HG03097 (cell line): ENCODE data around the gene NECAB3.

Experiments
- ATAC-seq: cut with Tn5 transposase; IDR thresholded peaks from one replicate; pipeline ENCODE4 v1.9.1; 2021; ENCODE audit not compliant: unreplicated experiment, low FRiP score

NECAB3 gene

DNA sequence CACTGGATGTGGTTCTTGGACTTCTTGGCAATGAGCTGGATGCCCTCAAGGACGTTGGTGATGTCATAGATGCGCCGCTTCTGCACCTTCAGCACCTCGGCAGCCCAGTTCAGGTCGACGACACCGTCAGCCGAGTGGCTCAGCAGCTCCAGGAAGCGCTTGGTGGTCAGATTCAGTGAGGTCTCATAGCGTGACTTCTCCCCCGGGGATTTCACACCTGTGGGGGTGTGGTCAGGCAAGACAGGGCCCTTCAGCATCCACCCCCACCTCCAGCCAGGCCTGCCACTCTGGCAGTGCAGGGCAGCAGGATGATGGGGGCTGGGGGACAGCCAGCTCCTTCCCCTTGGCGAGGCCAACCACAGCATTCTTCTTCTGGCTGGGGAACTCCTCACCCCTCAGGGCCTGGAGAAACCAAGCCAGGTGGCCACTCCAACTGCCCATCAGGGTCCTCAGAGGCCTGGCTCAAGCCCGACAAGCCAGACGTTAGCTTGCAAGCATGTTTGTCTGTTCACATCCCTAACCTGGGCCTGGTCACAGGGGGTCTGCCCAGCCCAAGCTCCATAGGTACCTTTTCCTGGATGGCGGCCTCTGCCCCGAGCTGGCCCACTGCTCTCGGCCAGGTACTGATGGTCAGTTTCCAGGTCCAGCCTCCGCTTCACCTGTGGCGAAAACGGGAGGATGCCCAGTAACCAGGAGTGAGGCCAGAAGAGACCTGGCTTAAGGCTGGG is 5.7 kb upstream of the NECAB3 start:
- ATAC-seq, result no peak

- ATAC-seq, result no peak
Measured at GRCh38 chr20:33677991-33678702, 3.9 kb upstream of the NECAB3 start.

- ATAC-seq, result no peak
Measured at GRCh38 chr20:33676652-33677645, 2.7 kb upstream of the NECAB3 start.

GRCh38 chr20:33676121-33676520 is 1.9 kb upstream of the NECAB3 start:
- ATAC-seq, result no peak

DNA sequence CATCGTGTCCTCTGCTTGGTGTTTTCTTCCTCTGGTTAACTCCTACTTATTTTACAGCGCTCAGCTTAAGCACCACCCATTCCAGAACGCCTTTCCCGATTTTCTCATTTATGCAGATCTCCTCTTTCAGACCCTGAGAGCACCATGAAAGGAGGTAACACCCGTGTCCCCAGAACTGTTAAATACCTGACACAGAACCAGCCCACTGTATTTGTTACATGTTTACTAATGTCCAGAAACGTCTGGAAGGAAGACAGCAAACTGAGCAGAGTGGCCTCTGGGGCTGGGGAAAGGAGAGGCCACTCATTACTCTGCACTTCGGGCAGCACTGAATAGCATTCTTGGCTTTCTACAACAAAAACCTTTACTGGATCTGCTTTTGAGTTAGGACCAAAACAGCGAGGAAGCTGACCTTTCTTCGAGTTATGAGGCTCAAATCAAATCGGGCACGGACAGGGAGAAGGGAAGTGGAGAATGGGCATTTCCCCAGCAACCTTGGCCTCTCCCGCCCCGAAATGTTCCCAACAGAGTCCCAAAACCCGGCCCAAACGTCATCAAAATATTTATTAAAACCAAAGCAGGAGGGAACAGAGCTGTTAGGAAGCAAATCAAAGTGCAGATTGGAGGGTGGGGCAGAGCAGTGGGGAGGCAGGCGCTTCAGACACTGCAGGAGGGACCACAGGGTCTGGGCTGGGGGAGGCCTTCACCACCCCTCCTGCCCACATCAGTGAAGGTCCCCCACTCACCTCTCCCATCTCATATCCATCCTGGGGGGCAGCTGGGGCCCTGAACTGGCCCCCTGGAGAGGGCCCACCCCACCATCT is 1.1 kb upstream of the NECAB3 start:
- no peak for ATAC-seq

GRCh38 chr20:33673410-33674293 is 576 bp downstream of the NECAB3 start:
- no peak for ATAC-seq

DNA sequence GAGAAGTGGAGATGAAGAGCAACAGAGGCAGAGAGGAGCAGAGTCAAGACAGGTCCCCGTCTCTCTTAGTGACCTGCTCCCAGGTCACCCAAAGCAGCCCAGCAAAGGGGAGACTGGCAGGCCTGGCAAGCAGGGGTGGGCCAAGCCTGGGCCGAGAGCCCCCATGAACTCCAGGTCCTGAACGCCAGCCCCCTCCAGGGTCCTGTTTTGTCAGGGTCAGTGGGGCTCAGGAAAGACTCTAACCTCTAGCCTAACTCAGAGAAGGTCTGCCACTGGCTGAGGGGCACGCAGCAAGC is 1.2 kb downstream of the NECAB3 start:
- no peak for ATAC-seq

GRCh38 chr20:33672426-33673113 is 1.7 kb downstream of the NECAB3 start:
- no peak for ATAC-seq

GRCh38 chr20:33671573-33672288 is 2.5 kb downstream of the NECAB3 start:
- no peak for ATAC-seq

GRCh38 chr20:33670715-33671499 is 3.3 kb downstream of the NECAB3 start:
- no peak for ATAC-seq

DNA sequence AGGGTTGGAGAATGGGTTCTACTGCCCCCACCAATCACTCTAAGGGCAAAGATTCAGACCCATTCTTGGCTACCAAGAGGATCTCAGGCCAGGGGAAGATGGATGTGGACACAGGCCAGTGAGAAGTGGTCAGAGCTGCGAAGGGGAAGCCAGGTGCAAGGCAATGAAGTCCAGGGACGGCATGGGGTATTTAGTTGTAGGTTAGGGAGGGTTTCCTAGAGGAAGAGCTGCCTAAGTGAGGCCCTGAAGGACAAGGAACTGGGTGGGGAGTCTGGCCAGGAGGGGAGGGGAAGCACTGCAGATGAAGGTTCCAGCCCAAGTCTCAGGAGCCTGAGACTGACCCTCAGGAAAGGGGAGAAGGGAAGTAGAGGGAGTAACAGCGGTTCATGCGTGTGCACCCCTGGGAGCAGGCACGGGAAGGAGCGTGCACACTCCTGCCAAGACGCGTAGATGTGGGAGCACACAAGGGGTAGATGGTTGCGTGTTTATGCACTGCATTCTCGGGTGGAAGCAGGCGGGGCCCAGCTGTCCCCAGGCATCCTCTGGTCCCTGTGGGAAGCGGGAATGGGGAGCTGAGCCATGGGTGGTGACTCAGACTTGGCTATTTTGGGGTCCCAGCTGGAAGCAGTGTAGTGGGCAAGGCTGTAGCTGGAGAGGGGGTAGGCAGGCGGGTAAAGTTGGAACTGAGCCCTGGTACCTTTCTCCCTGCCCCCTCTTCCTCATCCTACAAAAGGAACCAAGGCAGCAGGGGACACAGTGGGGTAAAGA is 4.2 kb downstream of the NECAB3 start:
- ATAC-seq, result no peak

GRCh38 chr20:33669224-33669623 is 5.0 kb downstream of the NECAB3 start:
- ATAC-seq, result no peak

DNA sequence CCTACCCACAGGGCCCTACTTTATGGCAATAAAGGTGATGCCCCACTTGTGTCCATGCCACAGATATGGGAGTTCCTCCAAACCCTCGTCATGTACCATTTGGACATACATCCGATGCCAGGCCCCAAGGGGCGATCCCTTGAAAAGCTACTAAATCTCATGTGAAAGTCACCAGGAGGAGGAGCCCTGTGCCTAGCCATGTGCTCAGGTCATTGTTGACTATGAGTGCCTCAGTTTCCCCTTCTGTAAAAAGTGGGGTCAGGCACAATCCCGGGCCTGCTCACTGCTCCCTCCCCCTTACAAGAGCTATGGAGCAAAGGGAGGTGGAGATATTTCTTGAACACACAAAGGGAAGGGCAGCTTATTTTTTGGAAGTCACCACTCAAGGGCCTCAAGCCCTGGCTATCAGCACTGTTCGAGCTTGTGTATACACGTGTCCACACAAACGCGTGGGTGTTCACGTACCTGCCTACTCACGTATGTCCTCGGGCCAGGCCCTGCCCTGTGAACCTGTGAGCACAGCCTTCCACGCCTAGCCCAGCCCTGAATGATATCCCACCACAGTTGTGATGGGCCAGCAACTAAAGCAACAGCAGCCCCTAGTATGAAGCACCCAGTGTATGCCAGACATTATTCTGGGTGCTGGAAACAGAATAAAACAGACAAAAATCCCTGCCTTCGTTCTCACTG is 5.6 kb downstream of the NECAB3 start:
- no peak for ATAC-seq

GRCh38 chr20:33667676-33668465 is 6.4 kb downstream of the NECAB3 start:
- ATAC-seq, result peak; percentile 30

- peak; percentile 7 for ATAC-seq
Measured at GRCh38 chr20:33667245-33667675, 7.0 kb downstream of the NECAB3 start.
